ENCODE measurements around the gene HIGD2A. TPM values are rescaled to one million over a fixed set of nuclear protein-coding genes. Genes with fewer than 3 reads are reported as not detected.

Gene HIGD2A
- polyA plus RNA-seq, 1 donor from 2014 or later: 61.8 TPM

GRCh38 chr5:176425138-176425537 lies 36.6 kb downstream of the HIGD2A start:
- Histone ChIP-seq H3K9me2 (ENCODE audit: insufficient read depth, low read length) (no peaks in the 10 kb centered on the region), H3K9me3 (ENCODE audit: low read length) (no peaks in the 10 kb centered on the region), H2AFZ (ENCODE audit: low read depth, low read length) (no peak overlapping the region), H3K9ac (ENCODE audit: low read length) (no peak overlapping the region), H3K4me3 (ENCODE audit: low read length) (no peak overlapping the region), H4K20me1 (ENCODE audit: insufficient read depth) (no peaks in the 10 kb centered on the region), H3F3A (ENCODE audit: insufficient read depth, low read length, poor library complexity, severe bottlenecking) (no peaks in the 10 kb centered on the region), H3K27me3 (ENCODE audit: insufficient read depth, low read depth, low read length) (no peaks in the 10 kb centered on the region), H3K79me2 (replicated peaks; ENCODE audit: insufficient read depth, low read length) (no peaks in the 10 kb centered on the region), H3K4me2 (ENCODE audit: low read length) (no peak overlapping the region), H3K36me3 (ENCODE audit: insufficient read depth, low read length) (no peaks in the 10 kb centered on the region), H3K27ac (ENCODE audit: low read length) (no peak overlapping the region)
- TF ChIP-seq, protein P1, sequence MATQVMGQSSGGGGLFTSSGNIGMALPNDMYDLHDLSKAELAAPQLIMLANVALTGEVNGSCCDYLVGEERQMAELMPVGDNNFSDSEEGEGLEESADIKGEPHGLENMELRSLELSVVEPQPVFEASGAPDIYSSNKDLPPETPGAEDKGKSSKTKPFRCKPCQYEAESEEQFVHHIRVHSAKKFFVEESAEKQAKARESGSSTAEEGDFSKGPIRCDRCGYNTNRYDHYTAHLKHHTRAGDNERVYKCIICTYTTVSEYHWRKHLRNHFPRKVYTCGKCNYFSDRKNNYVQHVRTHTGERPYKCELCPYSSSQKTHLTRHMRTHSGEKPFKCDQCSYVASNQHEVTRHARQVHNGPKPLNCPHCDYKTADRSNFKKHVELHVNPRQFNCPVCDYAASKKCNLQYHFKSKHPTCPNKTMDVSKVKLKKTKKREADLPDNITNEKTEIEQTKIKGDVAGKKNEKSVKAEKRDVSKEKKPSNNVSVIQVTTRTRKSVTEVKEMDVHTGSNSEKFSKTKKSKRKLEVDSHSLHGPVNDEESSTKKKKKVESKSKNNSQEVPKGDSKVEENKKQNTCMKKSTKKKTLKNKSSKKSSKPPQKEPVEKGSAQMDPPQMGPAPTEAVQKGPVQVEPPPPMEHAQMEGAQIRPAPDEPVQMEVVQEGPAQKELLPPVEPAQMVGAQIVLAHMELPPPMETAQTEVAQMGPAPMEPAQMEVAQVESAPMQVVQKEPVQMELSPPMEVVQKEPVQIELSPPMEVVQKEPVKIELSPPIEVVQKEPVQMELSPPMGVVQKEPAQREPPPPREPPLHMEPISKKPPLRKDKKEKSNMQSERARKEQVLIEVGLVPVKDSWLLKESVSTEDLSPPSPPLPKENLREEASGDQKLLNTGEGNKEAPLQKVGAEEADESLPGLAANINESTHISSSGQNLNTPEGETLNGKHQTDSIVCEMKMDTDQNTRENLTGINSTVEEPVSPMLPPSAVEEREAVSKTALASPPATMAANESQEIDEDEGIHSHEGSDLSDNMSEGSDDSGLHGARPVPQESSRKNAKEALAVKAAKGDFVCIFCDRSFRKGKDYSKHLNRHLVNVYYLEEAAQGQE (IDR thresholded peaks at IDR 0.05; ENCODE audit: borderline replicate concordance): no peak
- TF ChIP-seq RAD21 (conservative IDR thresholded peaks at IDR 0.05): no peak
- no peak for TF ChIP-seq POLR2AphosphoS5 (IDR thresholded peaks at IDR 0.05)
- no peak for TF ChIP-seq MXI1 (conservative IDR thresholded peaks at IDR 0.05; ENCODE audit: poor library complexity, severe bottlenecking)
- no peak for TF ChIP-seq TAF1 (IDR thresholded peaks at IDR 0.05; ENCODE audit: low read depth)
- no peak for TF ChIP-seq SMC3 (conservative IDR thresholded peaks at IDR 0.05; ENCODE audit: poor library complexity)
- TF ChIP-seq EP300 (conservative IDR thresholded peaks at IDR 0.05; ENCODE audit: poor library complexity, severe bottlenecking): no peak

- TF ChIP-seq EP300 (conservative IDR thresholded peaks at IDR 0.05; ENCODE audit: poor library complexity, severe bottlenecking) (no peak), CTCF (IDR thresholded peaks at IDR 0.05; ENCODE audit: poor library complexity, severe bottlenecking) (no peak), SMC3 (conservative IDR thresholded peaks at IDR 0.05; ENCODE audit: poor library complexity) (no peak), TAF1 (IDR thresholded peaks at IDR 0.05; ENCODE audit: low read depth) (no peak), EZH2 (IDR thresholded peaks at IDR 0.05; ENCODE audit: borderline replicate concordance, insufficient read depth, low read length, poor library complexity, severe bottlenecking) (no peak), RAD21 (conservative IDR thresholded peaks at IDR 0.05) (no peak), MXI1 (conservative IDR thresholded peaks at IDR 0.05; ENCODE audit: poor library complexity, severe bottlenecking) (no peak), POLR2AphosphoS5 (IDR thresholded peaks at IDR 0.05) (no peak)
- TF ChIP-seq, protein P1 (IDR thresholded peaks at IDR 0.05; ENCODE audit: borderline replicate concordance): no peak
- Histone ChIP-seq H3K4me3 (ENCODE audit: low read length) (no peak overlapping the region), H3K27me3 (ENCODE audit: insufficient read depth, low read depth, low read length) (no peaks in the 10 kb centered on the region), H3K9me3 (ENCODE audit: low read length) (no peaks in the 10 kb centered on the region), H3K36me3 (ENCODE audit: insufficient read depth, low read length) (no peaks in the 10 kb centered on the region), H3K9ac (ENCODE audit: low read length) (no peak overlapping the region), H3F3A (ENCODE audit: insufficient read depth, low read length, poor library complexity, severe bottlenecking) (no peaks in the 10 kb centered on the region), H3K4me2 (ENCODE audit: low read length) (no peak overlapping the region), H3K27ac (ENCODE audit: low read length) (no peak overlapping the region), H3K9me2 (ENCODE audit: insufficient read depth, low read length) (no peaks in the 10 kb centered on the region), H4K20me1 (ENCODE audit: insufficient read depth) (no peaks in the 10 kb centered on the region), H2AFZ (ENCODE audit: low read depth, low read length) (no peak overlapping the region), H3K79me2 (replicated peaks; ENCODE audit: insufficient read depth, low read length) (no peaks in the 10 kb centered on the region)
Observed at GRCh38 chr5:176425791-176426190, 37.2 kb downstream of the HIGD2A start.

All from neural cell (in vitro differentiated cells).